GF-D8 (cell line): Measurements from ENCODE around the gene STK32B.
"Not testable (repeated sequence)": the region's sequence is repeated elsewhere in the genome, so short reads cannot be mapped to it uniquely, and the experiment has no call there.

Source experiments
- DNase-seq: peaks from one replicate; lab custom pipeline; 2025; lab: John Stamatoyannopoulos, UW

Gene STK32B

DNA sequence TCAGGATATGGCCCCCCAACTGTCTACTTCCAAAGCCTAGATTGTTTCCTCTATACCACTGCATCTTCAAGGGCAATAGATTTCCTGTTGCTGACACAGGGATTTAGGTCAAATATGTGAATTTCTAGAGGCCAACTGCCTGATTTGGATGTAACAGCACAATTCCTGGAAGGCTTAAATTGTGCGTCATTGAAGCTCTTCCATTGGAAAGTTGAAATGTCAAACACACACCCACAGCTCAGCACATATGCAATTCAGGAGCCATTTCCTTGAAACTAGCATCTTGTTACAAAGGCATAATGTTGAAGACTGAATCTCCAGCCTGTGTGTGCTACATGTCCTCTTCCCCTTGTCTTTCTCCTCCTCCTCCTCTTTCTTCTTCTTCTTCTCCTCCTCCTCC lies 158.6 kb downstream of the STK32B start:
- no peak for DNase-seq

DNA sequence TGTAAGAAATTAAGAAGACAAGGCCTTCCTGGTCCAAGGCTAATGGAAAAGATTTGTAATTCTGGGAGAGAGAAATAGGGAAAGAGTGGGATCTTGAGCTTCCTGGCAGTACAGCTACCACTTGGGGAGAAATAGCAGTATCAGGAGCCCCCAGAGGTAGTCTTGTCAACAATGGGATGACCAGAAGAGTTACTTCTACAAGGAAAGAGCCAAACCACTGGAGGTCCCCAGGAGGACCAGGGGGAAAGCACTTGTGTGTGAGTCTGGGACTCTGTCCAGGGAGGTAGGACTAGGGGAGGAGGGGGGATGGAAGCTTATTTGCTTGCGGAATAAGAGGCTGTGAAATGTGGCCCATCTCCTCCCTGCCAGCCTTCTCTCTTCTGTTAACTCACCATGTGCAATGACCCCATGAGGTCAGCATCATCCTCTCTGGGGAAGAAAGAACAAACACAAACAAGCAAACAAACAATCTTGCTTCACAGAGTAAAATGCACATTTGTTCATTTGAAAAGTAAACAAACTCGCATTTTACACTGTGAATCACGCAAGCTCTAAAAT lies 160.1 kb downstream of the STK32B start:
- no peak for DNase-seq

DNA sequence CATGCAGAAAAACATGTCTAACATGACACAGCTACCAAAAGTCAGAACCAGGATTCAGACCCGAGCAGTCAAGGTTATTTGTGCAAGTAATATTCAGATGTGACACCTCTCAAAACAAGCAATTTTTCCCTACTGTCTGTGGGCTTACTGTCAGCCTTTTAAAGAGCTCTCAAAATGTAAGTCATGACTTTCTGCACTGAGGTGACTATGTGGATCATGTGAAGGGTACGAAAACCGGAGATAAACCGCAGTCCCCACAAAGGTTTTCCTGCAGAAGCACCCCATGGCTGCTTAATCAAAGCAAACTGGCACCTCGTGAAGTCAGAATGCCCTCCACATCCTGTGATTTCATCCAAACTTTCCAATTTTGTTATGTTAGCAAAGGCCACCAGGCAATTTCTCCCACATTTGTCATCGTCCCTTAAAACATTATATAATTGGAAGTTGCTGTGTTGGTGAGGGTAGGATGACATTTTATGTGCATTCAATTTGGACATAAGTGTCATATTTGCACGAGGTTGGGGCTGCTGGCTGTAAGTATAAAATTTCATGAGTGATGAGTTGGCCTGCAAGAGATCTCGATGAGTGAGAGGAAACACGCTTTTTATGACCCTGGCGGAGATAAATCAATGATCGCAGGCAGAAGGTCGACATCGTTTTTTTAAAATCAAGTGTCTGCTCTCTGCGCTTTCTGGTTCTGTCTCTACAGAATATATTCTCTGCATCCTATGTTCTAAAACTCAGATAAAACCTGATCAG lies 161.2 kb downstream of the STK32B start:
- no peak for DNase-seq

DNA sequence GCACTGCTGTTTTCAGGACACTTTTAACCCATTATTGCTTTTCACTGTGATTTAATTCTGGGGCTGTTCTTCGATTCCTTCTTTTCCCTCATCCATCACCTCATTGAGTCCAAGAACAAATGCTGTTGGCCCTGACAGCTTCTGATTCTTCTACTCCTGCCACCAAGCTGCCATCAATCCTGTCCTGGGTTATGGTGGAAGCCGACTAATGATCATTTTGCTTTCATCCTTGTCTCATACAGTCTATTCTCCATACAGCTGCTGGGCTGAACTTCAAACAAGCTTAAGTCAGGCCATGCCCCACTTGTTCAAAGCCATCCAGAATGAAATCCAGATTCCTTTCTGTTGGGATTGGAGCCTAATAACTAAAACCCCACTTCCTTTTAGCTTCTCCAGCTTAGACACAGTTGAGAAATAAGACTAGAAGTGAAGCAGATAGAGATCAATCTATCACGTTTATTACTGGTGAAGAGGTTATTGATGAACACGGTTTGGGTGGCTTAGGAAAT lies 161.9 kb downstream of the STK32B start:
- no peak for DNase-seq

DNA sequence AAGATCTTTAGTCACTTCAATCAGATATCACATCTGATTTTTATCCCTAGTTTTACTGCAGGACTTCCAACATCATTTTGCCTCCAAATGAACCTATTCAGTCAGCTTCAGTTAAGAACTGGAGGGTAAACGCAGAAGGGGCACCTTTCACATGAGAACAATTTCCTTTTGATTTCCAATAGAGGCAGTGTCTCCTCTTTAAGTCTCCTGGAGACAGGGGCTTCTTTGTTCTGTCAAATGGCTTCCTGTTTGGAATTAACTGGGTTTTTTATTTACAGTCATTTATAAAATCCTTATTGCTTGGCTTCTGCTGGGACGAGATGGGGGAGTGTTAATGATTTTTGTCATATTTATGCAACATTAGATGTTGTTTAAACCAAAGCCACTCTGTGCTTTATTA lies 164.0 kb downstream of the STK32B start:
- no peak for DNase-seq

DNA sequence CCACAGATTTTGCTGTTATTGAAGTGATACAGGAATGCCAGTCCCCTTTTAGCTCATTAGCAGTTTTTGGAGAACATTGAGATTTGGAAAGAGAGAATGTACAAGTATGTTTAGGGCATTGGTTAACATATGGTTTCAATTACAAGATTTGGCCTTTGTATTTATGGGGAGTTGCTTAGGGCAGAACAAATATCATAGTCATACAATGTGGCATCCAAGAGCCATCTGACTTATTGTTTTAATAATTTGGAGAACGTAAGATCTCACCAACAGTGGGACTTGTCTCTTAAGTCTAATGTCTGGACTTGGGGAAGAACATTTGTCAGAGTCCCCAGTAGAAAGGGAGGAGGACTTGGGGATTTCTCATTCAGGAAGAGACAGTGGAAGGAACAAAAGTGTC lies 166.1 kb downstream of the STK32B start:
- no peak for DNase-seq

DNA sequence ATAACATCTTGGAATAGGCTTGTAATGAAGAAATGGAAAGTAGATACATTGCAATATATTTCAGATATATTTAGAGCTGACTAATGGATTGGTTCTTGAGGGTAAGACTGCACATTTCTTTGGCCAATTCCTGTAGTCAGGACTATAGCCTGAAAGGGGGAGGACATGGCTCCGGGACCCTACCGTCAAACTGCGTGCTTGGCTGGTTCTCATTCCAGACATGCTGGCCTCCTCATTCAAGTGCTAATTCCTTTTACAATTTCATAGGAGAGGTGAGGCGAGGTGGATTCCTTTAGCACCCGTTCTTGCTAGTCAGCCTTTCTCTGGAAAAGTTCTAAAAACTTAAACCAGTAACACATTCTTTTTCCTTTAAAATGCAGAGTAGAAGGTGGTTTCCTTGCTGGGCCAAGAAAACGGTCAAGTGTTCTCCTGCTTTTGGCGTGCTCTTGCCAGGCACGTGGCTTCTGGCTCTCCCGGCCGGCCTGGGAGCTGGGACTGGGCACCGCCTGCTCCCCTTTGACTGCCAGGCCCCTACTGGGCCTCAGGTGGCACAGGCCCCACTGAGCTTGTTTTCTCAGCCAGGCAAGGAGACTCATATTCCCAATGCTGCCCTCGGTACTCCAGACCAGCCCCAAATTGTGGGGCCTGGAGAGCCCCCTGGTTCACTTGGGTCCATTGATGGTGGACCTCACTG lies 167.2 kb downstream of the STK32B start:
- DNase-seq: no peak

DNA sequence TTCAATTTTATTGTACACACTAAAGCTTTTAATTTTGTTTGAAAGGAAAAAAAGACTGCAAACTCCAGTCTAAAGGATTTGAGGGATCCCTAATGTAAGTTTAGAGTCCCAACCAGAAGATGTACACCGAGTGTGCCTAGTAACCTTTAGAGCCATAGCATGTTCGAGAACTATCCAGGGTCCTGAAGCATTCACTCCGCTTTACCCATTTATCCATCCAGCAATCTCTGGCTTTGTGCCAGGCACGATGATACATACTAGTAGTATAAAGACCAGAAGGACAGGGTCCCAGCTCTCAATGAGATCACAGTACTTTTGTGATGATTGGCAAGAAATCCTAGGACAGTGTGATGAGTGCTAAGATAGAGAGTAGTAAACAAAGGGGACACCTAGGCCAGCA lies 168.7 kb downstream of the STK32B start:
- no peak for DNase-seq

DNA sequence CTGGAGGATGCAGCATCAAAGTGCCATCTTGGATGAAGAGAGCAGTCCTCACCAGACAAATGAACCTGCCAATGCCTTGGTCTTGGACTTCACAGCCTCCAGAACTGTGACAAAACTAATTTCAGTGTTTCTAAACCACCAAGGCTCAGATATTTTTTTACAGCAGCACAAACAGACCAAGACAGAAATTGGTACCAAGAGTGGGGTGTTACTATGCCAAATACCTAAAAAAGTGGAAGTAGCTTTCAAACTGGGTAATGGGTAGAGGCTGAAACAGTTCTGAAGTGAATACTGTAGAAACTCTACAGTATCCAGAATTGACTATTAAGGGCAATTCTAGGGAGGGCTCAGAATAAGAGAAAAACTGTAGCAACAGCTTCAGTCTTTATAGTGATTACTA lies 170.8 kb downstream of the STK32B start:
- DNase-seq: no peak

DNA sequence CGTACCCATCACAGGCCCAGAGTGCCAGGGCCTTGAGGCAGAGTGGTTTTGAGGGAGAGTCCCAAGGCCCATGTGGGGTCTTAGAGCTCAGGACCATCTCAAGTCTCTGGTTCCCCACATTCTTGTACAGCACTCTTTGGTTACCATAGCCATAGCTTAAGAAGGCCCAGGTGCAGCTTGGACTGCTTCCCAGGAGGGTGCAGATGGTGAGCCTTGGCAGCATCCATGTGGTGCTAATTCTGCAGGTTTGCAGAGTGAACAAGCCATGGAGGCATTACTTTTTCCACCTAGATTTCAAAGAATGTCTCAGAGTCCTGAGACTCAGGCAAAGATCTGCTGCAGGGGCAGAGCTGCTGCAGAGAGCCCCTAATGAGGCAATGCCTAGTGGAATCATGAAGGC lies 171.7 kb downstream of the STK32B start:
- DNase-seq: no peak

DNA sequence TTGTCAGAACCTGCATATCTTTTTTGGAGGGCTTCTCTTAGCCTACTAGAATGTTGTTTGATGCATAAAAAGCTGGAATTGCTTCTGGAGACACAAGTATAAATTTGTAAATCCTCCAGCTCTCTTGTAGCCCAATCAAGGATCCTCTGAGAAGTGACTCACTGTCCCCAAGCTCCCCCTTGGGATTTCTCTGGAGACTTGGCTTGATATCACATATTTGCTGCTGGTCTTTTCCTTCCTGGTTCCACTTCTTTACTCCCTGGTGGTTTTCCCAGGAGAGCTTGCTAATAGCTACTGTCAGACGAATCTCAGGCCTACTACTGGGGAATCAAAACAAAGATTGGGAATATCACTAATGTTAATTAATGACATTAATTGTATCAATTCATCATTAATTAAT lies 173.1 kb downstream of the STK32B start:
- no peak for DNase-seq

DNA sequence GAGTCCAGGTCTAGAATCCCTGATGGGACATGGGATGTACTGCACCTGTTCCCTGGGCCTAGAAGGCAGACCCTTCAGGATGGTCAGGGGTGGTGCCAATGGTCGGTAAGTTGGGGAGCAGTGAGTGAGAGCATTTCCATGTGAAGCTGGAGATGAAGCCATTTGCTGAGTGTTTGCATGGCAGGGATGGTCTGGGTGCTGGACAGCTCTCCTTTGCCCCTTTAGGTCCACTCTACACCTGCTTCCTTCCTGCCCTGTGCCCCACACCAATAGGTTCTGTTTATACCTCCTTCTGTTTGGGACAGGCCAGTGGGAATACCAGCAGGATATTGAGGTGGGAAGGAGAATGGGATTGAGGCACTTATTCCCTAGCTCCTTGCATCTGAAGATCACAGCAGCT lies 181.3 kb downstream of the STK32B start:
- no peak for DNase-seq

DNA sequence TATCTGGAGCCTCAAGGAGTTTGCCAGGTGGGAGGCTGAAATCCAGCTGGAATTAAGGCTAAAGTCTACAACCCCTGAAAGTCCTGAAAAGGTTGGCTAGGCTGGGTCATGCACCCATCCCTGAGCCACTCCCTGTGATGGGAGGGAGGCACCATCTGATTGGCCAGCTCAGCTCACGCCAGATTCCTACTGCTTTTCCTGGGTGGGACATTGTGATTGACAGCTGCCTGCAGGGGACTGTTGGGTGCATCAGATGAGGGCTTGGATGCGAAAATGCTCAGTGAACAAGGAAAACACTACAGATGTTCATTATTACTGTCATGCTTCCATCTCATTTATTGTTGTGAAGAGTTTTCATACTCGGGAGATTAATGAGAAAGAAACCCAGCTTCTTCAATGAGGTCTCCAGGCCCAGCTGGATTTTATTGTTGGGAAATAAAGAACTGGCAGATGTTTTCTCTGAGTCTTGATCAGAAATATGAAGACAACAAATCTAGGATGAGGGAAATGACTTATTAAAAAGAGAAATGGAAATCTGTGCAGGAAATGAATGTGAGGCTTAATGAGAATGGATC lies 185.9 kb downstream of the STK32B start:
- no peak for DNase-seq

DNA sequence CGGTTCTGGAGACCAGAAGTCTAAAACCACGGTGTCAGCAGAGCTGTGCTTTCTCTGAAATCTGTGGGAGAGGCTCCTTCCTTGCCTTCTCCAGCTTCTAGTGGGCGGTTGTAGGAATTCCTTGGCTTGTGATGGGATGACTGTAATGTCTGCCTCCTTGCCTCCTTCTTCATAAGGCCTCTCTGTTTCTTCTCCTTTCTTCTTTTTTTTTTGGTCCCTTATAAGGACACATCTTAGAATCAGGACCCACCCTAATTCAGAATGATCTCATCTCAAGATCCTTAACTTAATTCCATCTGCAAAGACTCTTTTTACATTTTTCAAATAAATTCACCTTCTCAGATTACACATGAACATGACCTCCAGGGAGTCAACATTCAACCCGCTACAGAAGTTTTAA lies 186.9 kb downstream of the STK32B start:
- DNase-seq: no peak

DNA sequence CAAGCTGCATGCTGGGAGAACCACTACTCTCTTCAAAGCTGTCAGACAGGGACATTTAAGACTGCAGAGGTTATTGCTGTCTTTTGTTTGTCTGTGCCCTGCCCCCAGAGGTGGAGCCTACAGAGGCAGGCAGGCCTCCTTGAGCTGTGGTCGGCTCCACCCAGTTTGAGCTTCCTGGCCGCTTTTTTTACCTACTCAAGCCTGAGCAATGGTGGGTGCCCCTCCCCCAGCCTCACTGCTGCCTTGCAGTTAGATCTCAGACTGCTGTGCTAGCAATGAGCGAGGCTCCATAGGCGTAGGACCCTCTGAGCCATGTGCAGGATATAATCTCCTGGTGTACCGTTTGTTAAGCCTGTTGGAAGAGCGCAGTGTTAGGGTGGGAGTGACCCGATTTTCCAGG lies 195.8 kb downstream of the STK32B start:
- not testable (repeated sequence) for DNase-seq

DNA sequence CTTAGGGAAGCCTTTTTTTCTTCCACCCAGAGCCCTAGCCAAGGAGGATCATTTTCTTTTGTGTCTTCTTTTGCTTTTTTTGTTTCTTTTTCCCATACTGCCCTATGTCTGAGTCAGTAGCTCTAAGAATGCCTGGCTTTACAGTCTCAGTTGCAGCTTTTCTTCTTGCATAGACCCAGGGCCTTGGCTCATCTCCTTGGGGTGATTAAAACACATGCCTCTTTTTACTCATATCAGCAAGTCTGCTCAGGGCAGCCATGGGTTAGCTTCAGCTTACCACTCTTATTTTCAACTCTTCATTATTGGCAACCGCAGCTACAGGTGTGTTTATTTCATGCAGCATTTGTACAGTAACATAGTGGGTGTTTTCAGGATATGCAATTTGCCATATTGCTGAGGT lies 196.5 kb downstream of the STK32B start:
- DNase-seq: no peak

DNA sequence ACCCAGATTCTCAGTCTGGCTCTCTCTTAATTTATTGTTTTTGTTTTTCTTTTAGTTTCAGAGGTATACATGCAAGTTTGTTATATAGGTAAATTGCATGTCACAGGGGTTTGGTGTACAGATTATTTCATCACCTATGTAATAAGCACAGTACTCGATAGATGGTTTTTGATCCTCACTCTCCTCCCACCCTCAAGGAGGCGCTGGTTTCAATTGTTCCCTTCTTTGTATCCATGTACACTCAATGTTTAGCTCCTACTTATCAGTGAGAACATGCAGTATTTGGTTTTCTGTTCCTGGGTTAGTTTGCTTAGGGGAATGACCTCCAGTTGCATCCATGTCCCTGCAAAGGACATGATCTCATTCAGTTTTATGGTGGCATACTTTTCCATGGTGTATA lies 198.4 kb downstream of the STK32B start:
- no peak for DNase-seq

DNA sequence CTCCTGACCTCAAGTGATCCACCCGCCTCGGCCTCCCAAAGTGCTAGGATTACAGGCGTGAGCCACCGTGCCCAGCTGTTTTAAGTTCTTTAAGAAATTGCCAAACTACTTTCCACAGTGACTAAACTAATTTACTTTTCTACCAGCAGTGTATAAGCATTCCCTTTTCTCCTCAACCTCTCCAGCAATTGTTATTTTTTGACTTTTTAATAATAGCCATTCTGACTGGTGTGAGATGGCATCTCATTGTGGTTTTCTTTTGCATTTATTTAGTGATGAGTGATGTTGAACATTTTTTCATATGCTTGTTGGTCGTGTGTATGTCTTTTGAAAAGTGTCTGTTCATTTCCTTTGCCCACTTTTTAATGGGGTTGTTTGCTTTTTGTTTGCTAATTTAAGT lies 199.3 kb downstream of the STK32B start:
- not testable (repeated sequence) for DNase-seq

DNA sequence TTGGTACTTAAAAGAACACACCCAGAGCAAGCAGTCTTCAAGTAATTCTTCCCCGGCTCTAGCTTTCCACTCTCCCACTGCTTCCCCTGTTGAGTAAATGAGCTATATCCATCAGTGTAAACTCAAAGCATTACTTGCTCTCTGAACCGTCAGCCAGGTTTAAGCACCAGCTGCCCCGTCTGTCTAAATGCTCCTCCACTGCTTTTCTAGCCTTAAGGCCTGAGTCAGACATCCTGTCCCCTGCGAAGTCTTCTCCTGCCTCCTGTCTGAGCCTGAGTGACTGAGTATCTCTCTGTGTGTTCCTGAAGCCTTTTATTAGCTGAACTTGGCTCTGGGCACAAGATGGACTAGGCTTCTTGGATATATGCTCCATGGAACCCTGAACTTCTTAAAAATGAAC lies 205.1 kb downstream of the STK32B start:
- no peak for DNase-seq

DNA sequence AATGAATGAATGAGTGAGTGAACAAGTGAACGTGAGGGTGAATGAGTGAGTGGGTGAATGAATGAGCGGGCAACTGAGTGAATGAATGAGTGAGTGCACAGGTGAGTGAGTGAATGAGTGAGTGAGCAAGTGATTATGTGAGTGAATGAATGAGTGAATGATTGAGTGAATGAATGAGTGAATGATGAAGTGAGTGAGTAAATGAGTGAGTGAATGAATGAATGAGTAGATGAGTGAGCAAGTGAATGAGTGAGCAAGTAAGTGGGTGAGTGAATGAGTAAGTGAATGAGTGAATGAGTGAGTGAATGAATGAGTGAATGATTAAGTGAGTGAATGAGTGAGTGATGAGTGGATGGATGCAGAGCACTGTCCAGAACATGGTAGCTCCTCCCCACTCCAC lies 205.8 kb downstream of the STK32B start:
- no peak for DNase-seq

DNA sequence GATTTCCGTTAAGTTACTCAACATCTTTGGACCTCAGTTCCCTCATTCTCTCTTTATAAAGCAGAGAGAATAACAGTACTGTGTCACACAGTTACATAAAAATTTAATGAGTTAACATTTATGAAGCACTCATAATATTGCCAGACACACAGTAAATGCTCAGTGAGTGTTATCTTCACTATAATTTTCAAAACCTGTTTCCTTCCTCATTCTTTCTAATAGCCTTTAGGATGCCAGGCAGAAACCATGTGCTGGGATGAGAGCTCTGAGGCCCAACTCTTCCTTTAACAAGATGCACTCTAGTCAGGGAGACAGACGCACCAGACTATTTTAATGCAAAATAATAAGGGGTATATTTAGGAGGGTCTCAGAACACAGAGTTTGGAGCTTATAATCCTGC lies 208.2 kb downstream of the STK32B start:
- DNase-seq: no peak

DNA sequence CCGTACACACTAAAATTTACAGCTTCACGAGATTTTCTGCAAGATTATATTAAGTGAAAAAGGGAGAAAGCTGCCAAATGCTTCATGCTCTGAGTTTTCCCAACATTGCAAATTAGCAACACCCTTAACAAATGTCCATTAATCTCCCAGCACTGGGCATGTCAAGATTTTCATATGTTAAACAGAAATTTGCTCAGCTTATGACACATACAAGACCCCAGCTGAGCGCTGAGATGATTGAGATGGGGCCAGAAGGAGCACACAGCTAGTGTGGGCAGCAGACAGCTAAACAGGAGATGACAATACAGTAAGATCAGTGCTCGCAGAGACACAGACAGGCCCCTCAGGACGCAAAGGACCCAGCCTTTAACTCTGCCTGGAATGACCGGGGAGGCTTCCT lies 208.8 kb downstream of the STK32B start:
- no peak for DNase-seq

DNA sequence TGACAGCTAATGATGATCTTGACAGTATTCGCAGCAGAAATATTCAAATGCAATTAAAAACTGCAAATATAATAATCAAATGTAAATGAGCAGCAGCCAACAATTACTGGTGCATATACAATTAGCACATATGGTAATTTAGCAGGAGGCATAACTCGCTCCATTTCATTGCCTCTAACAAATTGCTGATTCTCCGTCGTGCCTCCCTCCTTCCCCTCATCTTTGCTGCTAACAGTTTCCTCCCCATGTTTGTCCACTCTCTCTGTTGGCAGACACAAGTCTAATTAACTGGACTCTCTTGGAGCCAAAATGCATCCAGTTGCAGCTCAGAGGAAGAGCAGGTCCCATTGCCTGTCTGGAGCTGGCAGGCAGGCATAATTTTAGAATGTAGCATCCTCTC lies 210.6 kb downstream of the STK32B start:
- no peak for DNase-seq
